Prostate gland (tissue), 2 donors: ENCODE results near the gene TUBB. TPM values are rescaled to one million over a fixed set of nuclear protein-coding genes. Genes with fewer than 3 reads are reported as not detected.
A peak's percentile ranks its signal among the peaks of the same experiment; 100 is the strongest.

Experiments
- DNase-seq: peaks from one replicate; pipeline ENCODE4 v3.0.0-alpha.2; 2019; ENCODE audit warnings: low spot score
- H3K27ac ChIP-seq, 2 donors: fragments of 200-600 bp; sonication (generic); 2 replicates each; pipeline ENCODE4 v1.5.1; 2017 to 2019
- H3K27me3 ChIP-seq: fragments of 200-600 bp; sonication (generic); replicated peaks from 2 replicates; pipeline ENCODE4 v1.5.1; 2019; ENCODE audit not compliant: insufficient read depth
- H3K36me3 ChIP-seq, 2 donors: fragments of 200-600 bp; sonication (generic); 1 replicate in 1 of 2; 2 replicates in 1 of 2; pipeline versions ENCODE4 v1.5.1 to v1.8.1; 2017 to 2019
- H3K4me1 ChIP-seq: fragments of 200-600 bp; sonication (generic); replicated peaks from 2 replicates; pipeline ENCODE4 v1.5.1; 2019
- H3K4me3 ChIP-seq, 2 donors: fragments of 200-600 bp; sonication (generic); 2 replicates each; pipeline ENCODE4 v1.5.1; 2017 to 2019
- H3K9me3 ChIP-seq: fragments of 200-600 bp; sonication (generic); 2 replicates; pipeline ENCODE4 v1.5.1; 2017
- CTCF ChIP-seq, 4 experiments: fragments of 200-600 bp in 2 of 4; fragments of 450-650 bp in 2 of 4; sonication (generic) in 2 of 4; IDR thresholded peaks; 1 replicate in 3 of 4; 2 replicates in 1 of 4; pipeline ENCODE4 v1.5.1; 2016 to 2019; ENCODE audit warnings: antibody characterized with exemption in 4 of 4, mild to moderate bottlenecking in 2 of 4, moderate library complexity in 2 of 4
- POLR2A ChIP-seq: fragments of 450-650 bp; IDR thresholded peaks from one replicate; pipeline ENCODE4 v1.6.1; 2016; ENCODE audit warnings: antibody characterized with exemption, mild to moderate bottlenecking
- POLR2AphosphoS5 ChIP-seq: sonication (generic); formaldehyde crosslinking; IDR thresholded peaks from one replicate; pipeline ENCODE4 v1.6.1; 2017; ENCODE audit warnings: antibody characterized with exemption
- WGBS: methylation state at CpG from one replicate; pipeline ENCODE4 v1.1.5; 2018; 5-methylcytosine and 5-hydroxymethylcytosine counted together
- intact Hi-C: fragments of 100-400 bp; cut with DNase I; formaldehyde crosslinking; loops from one replicate; pipeline ENCODE4 v1.14.2; 2022
- small RNA-seq, 2 donors: library from RNA; depleted of rRNA; stranded (forward); fragments of <200 nt; gene quantifications; one replicate each; pipeline ENCODE3, GENCODE V24; 2016
- total RNA-seq, 2 donors: library from RNA; depleted of rRNA; stranded (reverse); fragments of >200 nt; gene quantifications; one replicate each; pipeline ENCODE4 v1.1.0, GENCODE V29; 2016

TUBB gene
- total RNA-seq, 2 donors from 2014 or later = 196 to 270 TPM

GRCh38 chr6:30769088-30769852, 49.1 kb downstream of the TUBB start:
- H3K27ac ChIP-seq = peak overlapping the region in 1 of 2 donors; percentile 58
- TF ChIP-seq POLR2A (no peak), POLR2AphosphoS5 (peak; percentile 57)
- intact Hi-C loops = no loop called here
- H3K36me3 ChIP-seq = no peaks in the 10 kb centered on the region
- 34% methylated on average over 16 of the region's 16 CpGs for WGBS
- H3K4me3 ChIP-seq = no peak overlapping the region
- no peaks in the 10 kb centered on the region for H3K27me3 ChIP-seq
- H3K9me3 ChIP-seq = no peaks in the 10 kb centered on the region
- peak; percentile 41 for DNase-seq
- H3K4me1 ChIP-seq = peaks cover 6% of the 10 kb centered on the region

- intact Hi-C loops = no loop called here
- WGBS = 51% methylated on average over 5 of the region's 5 CpGs
Observed at GRCh38 chr6:30769853-30770524, 49.8 kb downstream of the TUBB start.

GRCh38 chr6:30770592-30770991, 50.4 kb downstream of the TUBB start:
- H3K27ac ChIP-seq = no peak overlapping the region
- no peak for DNase-seq
- no peaks in the 10 kb centered on the region for H3K27me3 ChIP-seq

More at GRCh38 chr6:30769853-30770524, 49.8 kb downstream of the TUBB start:
- H3K27me3 ChIP-seq = no peaks in the 10 kb centered on the region
- no peak for DNase-seq
- H3K9me3 ChIP-seq = no peaks in the 10 kb centered on the region
- TF ChIP-seq CTCF (IDR thresholded peaks at IDR 0.05) (no peak), POLR2A (no peak), POLR2AphosphoS5 (no peak)
- H3K27ac ChIP-seq = peak overlapping the region in 1 of 2 donors; percentile 58
- H3K36me3 ChIP-seq = no peaks in the 10 kb centered on the region
- no peak overlapping the region for H3K4me3 ChIP-seq
- peaks cover 6% of the 10 kb centered on the region for H3K4me1 ChIP-seq

DNA sequence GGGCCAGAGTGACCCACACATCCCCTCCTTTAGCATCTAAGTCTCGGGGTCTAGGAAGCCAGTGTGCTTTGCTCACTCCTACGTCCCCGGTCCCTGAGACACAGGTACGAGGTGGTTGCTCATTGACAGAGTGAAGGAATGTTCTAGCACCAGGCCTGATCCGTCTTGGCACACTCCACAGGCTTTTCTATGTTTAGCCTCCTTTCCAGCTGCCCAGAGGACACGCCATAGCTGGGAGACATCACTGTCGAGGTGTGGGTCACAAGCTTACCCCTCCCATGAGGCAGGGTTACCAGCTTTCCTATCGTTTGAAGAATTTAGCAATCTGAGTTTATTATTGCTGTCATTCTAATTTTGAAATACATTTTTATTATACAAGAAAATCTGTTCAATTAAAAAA, 54.5 kb downstream of the TUBB start:
- H3K27ac ChIP-seq = no peak overlapping the region
- no peak for TF ChIP-seq POLR2AphosphoS5
- no peak for TF ChIP-seq POLR2A
- TF ChIP-seq CTCF (IDR thresholded peaks at IDR 0.05) = no peak
- H3K27me3 ChIP-seq = no peaks in the 10 kb centered on the region
- no peak overlapping the region for H3K4me3 ChIP-seq
- whole genome bisulfite sequencing = 73% methylated on average over 8 of the region's 8 CpGs
- H3K4me1 ChIP-seq = peaks cover 3% of the 10 kb centered on the region
- no peaks in the 10 kb centered on the region for H3K9me3 ChIP-seq
- no peak for DNase-seq
- intact Hi-C loops = no loop called here
- no peaks in the 10 kb centered on the region for H3K36me3 ChIP-seq

More at GRCh38 chr6:30770592-30770991, 50.4 kb downstream of the TUBB start:
- intact Hi-C loops = no loop called here
- WGBS = 90% methylated on average over 3 of the region's 3 CpGs
- Histone ChIP-seq H3K4me3 (no peak overlapping the region), H3K4me1 (peaks cover 6% of the 10 kb centered on the region), H3K9me3 (no peaks in the 10 kb centered on the region), H3K36me3 (no peaks in the 10 kb centered on the region)
- TF ChIP-seq POLR2A = no peak
- TF ChIP-seq POLR2AphosphoS5 = no peak
- no peak for TF ChIP-seq CTCF (IDR thresholded peaks at IDR 0.05)

Small RNAs within 50 kb of the gene (small RNA-seq; reads per million reads assigned to genes)
- gene RF00019 = 0 reads per million in 2 donors
- 0 reads per million in 2 donors for gene RN7SL353P

Other genes starting within 250 kb of the TUBB start
- gene HLA-E, start 230.8 kb upstream of the TUBB start, total RNA-seq = 100 to 1,000 TPM; 293 to 354 TPM
- gene GNL1, start 163.9 kb upstream of the TUBB start, total RNA-seq = 10 to 100 TPM; 38.3 to 56.4 TPM
- 10 to 100 TPM in 1 of 2 donors, 1 to 10 TPM in 1; 8.6 to 11.7 TPM for gene PRR3, start 163.1 kb upstream of the TUBB start, total RNA-seq
- 10 to 100 TPM; 42.3 to 49.2 TPM for gene ABCF1, start 148.9 kb upstream of the TUBB start, total RNA-seq
- gene PPP1R10, start 103.1 kb upstream of the TUBB start, total RNA-seq = 10 to 100 TPM; 40.0 to 51.0 TPM
- gene MRPS18B, start 102.5 kb upstream of the TUBB start, total RNA-seq = 10 to 100 TPM; 63.6 to 69.2 TPM
- 10 to 100 TPM in 1 of 2 donors, 1 to 10 TPM in 1; 8.7 to 11.0 TPM for gene ATAT1, start 93.5 kb upstream of the TUBB start, total RNA-seq
- 10 to 100 TPM; 12.8 to 18.5 TPM for gene C6orf136, start 73.2 kb upstream of the TUBB start, total RNA-seq
- gene DHX16, start 47.3 kb upstream of the TUBB start, total RNA-seq = 10 to 100 TPM; 26.4 to 41.0 TPM
- 10 to 100 TPM; 12.2 to 21.9 TPM for gene PPP1R18, start 33.7 kb upstream of the TUBB start, total RNA-seq
- gene NRM, start 29.4 kb upstream of the TUBB start, total RNA-seq = 1 to 10 TPM; 5.9 to 7.3 TPM
- 10 to 100 TPM; 20.5 to 26.3 TPM for gene MDC1, start 3.1 kb upstream of the TUBB start, total RNA-seq
- gene FLOT1, start 22.3 kb downstream of the TUBB start, total RNA-seq = 100 to 1,000 TPM; 117 to 133 TPM
- gene IER3, start 24.2 kb downstream of the TUBB start, total RNA-seq = 10 to 100 TPM; 13.9 to 26.4 TPM
- 100 to 1,000 TPM; 178 to 182 TPM for gene DDR1, start 164.2 kb downstream of the TUBB start, total RNA-seq
- gene GTF2H4, start 187.9 kb downstream of the TUBB start, total RNA-seq = 10 to 100 TPM; 19.0 to 26.2 TPM
- 10 to 100 TPM; 15.8 to 27.0 TPM for gene VARS2, start 193.9 kb downstream of the TUBB start, total RNA-seq
- not detected for gene SFTA2, start 211.8 kb downstream of the TUBB start, total RNA-seq
- not detected for gene MUCL3, start 220.6 kb downstream of the TUBB start, total RNA-seq